GM19099 (cell line): Measurements from ENCODE around the gene CUL4A.
A peak's percentile ranks its signal among the peaks of the same experiment; 100 is the strongest.

Experiments used
- POLR2A ChIP-seq: IDR thresholded peaks from 3 replicates; pipeline ENCODE4 v1.6.1; 2011; ENCODE audit warnings: low read depth; ENCODE audit not compliant: insufficient read length; ENCODE audit errors: extremely low read depth

Gene CUL4A

DNA sequence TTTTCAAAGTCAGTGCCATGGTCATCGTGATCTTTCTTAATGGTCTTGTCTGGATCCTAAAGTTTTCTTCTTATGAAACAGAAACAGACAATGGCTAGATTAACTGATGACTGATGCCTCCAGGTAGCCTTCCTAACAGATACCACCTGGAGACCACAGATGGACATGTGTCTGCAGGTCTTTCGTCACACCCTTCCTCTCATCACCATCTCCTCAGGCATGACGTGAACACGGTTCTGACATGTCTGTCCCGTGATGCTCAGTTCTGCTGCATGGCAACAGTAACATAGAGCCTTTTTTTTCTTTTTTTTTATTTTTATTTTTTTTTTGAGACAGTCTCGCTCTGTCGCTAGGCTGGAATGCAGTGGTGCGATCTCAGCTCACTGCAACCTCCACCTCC is 74.5 kb downstream of the CUL4A start:
- TF ChIP-seq POLR2A, result no peak

DNA sequence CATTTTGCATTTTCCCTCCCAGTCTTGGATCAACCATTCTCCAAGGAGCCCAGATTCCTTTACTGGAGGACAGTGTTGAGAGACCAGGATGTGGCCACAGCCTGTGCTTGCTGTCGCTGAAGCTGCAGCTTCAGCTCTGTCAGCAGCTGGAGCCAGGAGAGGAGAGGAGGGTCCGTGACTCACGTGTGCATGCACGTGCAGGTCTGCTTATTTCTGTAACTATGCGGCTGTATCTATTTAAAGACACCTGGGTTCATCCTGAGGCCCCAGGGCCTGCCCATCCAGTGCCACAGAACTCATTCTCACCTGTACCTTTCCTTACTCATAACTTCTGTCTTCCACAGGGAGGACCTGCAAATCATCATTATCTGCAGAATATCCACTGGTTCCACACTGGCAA is 79.5 kb downstream of the CUL4A start:
- TF ChIP-seq POLR2A, result no peak

DNA sequence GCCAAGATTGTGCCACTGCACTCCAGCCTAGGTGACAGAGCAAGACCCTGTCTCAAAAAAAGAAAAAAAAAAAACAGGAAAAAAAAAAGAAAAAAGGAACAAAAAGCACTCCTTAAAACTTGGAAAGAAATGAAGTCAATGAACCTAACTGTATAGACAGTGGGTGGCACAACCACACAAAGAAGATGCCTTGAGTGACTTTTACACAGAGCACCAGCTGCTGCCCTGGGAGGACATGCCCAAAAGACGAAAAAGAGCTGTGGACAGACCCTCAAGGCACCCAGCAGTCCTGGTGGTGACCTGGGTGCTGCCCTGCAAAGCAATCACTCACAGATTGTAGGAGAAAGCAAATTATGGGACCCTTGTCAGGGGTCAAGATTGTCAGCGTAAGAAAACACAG is 81.7 kb downstream of the CUL4A start:
- no peak for TF ChIP-seq POLR2A

DNA sequence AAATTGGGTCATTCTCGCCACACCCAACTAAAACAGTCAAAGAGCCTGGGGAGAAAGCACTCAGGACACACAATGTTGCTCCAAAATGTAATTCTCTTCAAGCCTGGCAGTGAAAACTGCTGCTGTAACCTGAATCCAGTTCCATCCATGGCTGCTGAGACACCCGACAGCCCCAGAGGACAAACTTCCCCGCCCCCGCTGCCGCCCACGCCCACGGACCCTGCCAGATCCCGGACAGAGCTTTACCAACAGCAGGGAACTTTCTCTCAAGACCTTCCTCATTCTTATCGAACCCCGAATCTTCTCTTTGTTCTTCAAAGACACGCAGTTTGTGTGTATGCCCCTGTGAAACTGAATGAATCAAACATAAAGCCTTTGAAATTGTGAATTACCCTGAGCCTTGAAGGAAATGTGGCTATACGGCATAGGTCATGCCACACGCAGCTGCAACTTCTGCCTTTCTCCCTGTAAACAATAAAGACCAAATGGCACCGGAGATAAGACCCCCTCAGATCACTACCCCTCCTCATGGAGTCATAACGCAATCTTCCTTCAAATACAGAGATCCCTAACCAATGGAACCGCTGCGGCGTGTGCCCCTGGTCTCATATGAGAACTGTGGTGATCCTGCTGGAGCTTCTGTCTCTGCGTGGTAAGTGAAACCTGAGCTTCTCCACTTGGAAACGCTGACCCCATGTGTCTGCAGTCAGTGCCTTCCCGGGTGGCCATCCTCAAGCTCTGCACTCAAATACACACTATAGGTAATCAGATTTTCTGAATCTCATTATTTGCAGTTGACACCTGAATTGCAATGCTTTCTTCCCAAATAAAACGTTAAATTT is 82.8 kb downstream of the CUL4A start:
- no peak for TF ChIP-seq POLR2A

DNA sequence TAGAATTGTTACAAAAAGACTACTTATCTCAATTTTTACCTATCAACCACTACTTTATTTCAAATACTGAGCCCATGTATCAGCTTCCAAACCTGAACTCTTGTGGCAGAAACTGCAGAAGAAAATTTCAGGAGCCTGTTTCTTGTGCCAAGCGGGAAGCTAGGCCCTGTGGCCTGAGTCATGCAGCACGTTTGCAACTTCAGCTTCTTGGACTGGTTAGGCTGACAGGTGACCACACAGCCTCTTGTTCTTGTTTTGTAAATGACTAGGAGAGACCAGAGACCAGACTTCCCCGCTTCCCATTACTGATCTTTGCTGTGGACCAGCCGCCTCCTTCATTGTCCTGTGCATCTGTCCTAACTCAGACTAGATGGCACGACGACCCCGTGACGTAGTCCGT is 84.3 kb downstream of the CUL4A start:
- no peak for TF ChIP-seq POLR2A

DNA sequence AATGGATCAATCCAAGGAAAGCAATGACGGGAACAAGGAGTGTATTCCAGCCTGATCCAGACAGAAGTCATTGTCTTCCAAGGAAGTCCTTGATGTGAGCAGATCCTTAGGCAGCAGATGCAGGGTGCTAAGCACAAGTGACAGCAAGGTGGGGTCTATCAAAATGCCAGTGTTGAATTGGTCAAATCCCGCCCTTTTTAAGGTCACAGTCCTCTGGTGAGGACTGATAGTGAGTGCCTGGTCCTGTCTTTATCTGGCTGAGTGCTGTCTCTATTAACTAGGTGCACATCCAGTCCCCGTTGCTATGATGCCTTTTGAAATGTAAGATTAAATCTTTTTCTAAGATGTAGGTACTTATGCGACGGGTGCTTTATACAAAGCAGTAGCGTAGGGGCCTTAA is 86.4 kb downstream of the CUL4A start:
- no peak for TF ChIP-seq POLR2A

DNA sequence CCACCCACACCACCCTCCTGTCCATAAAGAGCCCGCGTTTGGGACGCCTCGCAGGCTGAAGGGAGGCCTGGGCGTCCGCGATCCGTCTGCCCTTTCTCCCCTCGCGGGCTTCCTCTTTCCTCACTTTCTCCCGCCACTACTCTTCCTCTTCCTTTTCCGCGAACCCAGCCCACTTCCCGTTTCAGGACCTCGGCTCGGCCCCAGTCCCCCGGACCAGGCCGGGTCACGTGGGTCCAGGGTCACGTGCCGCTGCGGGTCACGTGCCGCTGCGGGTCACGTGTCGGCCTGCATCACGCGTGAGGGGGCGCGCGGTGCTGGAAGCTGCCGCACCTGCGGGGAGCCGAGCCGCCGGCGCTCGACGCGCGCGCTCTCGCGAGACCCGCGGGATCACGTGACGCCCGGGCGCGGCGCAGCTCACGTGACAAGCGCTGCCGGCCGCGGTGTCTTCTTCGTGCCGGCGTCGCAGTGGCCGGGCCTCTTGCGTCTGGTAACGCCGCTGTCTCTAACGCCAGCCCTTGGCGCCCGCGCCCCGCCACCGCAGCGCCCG is 87.5 kb downstream of the CUL4A start, which contains the start of gene LAMP1:
LAMP1 (plus strand) TSS at position 417 of the 547 bp plus-strand sequence. CDS start 196 bp downstream, outside the sequence.
- TF ChIP-seq POLR2A, result peak; percentile 71

DNA sequence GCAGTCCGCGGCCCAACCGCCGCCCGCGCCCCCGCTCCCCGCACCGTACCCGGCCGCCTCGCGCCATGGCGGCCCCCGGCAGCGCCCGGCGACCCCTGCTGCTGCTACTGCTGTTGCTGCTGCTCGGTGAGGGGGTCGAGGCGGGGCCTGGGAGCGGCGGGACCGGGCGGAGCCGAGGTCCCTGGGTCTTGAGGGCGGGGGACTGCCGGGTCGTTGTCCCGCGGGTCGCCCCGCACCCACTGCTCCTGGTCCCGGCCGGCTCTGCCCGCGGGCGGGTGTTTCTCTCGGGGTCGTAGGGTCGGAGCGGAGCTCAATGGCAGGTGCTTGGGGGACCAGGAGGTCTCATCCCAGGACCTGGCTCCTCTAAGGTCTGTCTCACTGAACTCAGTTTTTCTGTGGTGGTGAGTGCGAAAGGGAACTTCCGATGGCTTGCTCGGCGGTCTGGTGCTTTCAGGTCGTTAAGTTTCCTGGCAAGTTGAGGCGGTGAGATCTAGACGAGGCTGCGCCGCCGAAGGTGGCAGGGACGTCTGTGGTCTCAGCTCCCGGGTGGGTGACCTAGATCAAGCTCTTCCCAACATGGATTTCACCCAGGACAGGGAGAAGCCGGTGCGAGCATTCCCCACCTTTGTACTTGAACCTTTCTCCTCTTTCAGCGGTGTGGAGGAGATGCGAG is 88.1 kb downstream of the CUL4A start:
- TF ChIP-seq POLR2A, result no peak

DNA sequence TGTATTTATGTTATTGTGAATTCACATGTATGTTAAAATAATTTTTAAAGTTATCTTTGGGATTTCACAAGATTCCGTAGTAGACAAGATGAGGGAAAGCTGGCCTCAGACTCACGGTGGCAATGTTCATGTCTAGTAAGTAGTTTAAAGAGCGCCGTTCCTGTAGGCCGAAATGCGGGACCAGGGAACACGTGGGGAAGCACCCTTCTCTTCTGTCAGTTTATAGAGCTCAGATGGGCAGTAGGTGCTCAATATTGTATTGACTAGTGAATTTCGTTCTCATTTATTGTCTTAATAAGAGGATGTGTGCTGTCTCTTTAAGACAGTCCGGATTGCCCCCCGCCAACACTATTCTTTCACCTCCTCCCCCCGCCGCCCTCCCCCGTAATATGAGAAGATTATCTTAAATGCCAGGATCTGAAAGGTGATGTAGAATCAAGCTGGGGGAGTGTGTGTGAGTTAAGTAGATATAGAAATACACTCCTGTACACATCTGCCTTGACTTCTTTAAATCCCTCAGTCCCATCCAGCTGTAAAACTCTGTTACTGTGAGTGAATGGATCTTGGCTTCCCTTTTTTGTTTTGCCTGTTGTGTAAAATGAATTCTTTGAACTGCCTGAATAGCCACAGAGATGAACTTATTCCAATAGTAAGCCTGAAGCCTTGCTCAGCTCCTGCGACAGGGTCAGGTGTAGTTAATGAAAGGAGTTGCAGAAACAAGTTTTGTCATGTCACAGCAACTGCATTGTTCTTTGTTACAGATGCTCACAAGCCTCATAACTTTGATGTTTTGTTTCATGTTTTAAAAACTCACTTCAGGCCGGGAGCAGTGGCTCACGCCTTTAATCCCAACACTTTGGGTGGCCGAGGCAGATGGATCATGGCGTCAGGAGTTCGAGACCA is 88.9 kb downstream of the CUL4A start:
- TF ChIP-seq POLR2A, result no peak

DNA sequence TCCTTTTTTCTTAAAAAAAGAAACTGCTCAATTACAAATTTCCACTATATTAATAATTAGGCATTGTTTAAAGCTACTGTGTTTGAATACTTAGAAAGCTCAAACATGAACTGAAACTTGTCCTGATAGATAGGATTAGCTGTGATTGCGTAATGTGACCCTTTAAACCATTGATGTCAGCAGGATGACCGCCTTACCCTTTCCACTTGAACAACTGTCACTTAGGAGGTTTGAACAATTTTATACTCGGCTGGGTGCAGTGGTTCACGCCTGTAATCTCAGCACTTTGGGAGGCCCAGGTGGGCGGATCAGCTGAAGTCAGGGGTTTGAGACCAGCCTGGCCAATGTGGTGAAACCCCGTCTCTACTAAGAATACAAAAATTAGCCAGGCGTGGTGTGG is 90.5 kb downstream of the CUL4A start:
- no peak for TF ChIP-seq POLR2A

DNA sequence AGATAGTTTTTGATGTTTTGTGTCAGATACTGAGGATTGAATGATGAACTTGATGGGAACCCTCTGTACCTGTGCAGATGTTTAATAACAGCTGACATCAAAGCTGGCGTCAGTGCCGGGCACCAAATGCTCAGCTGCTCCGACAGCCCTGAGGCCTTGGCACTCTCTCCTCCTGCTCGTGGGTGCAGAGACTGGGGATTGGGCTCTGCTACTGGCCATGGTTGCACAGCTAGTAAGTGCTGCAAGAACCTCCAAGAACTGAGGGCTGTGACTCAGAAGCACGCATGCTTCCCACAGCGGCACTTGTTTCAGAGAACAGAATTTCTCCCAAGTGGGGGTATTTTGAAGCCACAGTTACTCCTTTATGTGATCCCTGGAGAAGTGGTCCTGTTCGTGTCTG is 93.6 kb downstream of the CUL4A start:
- TF ChIP-seq POLR2A, result no peak

DNA sequence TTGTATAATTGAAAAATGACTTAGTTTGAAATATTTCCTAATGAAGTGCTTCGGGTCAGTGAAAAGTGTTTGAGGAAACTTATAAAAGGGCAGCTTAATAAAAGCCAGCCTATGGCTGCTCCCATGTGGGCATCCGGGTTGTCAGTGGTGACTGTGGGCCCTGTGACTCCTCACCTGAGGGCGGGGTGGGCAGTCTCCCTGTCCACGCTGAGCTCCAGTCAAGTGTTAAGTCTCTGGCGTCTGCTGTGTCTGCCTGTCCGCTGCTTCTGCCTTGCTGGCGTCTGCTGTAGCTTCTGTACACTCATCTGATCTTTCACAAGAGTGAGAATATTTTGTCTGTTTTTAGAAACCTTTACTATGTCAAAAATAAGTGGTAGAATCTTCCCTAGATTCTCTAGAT is 94.7 kb downstream of the CUL4A start:
- TF ChIP-seq POLR2A, result no peak

DNA sequence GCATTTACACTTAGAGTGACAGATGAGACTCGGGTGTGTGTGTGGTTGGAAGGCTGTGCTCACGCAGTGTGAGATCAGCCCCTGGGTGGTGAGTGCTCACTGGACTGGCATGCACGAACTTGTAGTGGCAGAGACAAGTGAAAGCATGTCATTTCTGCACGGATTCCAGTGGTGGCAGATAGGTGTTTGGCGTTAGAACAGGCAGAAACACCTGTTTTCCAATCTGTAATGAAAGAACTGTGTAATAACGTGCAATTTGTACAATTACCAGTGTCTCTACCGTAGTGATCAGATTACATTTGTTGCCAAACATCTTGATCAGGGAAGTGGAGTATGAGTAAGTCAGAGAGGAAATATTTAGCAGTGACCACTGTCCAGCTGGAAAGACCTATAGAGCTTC is 95.8 kb downstream of the CUL4A start:
- TF ChIP-seq POLR2A, result no peak

DNA sequence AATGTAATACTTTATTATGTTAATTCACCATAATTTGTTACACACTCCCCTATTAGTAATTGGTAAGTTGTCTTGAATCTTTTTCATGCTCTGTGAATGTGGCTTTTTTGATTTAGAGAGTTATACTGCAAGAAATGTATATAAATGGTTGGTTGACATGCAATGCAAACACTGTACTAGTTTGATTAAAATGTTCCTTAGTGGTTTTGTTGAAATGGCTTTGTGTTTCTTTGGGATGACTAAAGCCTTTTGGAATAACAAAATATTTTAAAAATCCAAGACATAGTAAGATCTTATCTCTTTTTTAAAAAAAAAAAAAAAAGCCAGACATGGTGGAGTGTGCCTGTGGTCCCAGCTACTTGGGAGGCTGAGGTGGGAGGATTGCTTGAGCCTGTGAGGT is 98.1 kb downstream of the CUL4A start:
- TF ChIP-seq POLR2A, result no peak

DNA sequence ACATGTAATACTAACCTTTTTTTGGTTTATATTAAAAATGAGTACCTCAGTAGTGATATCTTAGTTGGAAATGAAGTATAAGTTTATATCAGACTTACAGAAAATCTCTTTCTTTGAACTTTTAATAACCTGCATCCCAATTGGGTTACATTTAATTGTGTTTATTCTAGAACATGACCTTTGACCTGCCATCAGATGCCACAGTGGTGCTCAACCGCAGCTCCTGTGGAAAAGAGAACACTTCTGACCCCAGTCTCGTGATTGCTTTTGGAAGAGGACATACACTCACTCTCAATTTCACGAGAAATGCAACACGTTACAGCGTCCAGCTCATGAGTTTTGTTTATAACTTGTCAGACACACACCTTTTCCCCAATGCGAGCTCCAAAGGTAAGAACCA is 100.1 kb downstream of the CUL4A start:
- TF ChIP-seq POLR2A, result no peak
